GM23338 (cell line): ENCODE data around the gene PRAC1.
A peak's percentile ranks its signal among the peaks of the same experiment; 100 is the strongest.

ENCODE experiments used
- EZH2 ChIP-seq: fragments of 200-600 bp; sonication (generic); IDR thresholded peaks from one replicate; pipeline ENCODE4 v1.8.0; 2017; ENCODE audit warnings: antibody characterized with exemption, mild to moderate bottlenecking, low read depth; ENCODE audit not compliant: unreplicated experiment
- EZH2phosphoT487 ChIP-seq: fragments of 200-600 bp; sonication (generic); IDR thresholded peaks from one replicate; pipeline ENCODE4 v1.8.1; 2018; ENCODE audit warnings: antibody characterized with exemption; ENCODE audit not compliant: unreplicated experiment
- JUNB ChIP-seq: IDR thresholded peaks from one replicate; pipeline ENCODE4 v1.6.1; 2016; ENCODE audit warnings: antibody characterized with exemption; ENCODE audit not compliant: unreplicated experiment
- POLR2AphosphoS5 ChIP-seq: IDR thresholded peaks from 2 replicates; pipeline ENCODE4 v1.6.1; 2016; ENCODE audit warnings: antibody characterized with exemption, low read depth
- STAT1 ChIP-seq: IDR thresholded peaks from one replicate; pipeline ENCODE4 v1.6.1; 2016; ENCODE audit warnings: antibody characterized with exemption; ENCODE audit not compliant: unreplicated experiment
- ZNF114 ChIP-seq: fragments of 250-450 bp; sonication (Bioruptor Pico); IDR thresholded peaks from 2 replicates; pipeline ENCODE4 v1.5.0; 2020; ENCODE audit warnings: mild to moderate bottlenecking, moderate library complexity
- TF ChIP-seq, protein P1 (sequence below), 2 experiments: fragments of 200-600 bp in 1 of 2; sonication (generic) in 1 of 2; conservative IDR thresholded peaks; 2 replicates each; pipeline versions ENCODE4 v1.5.1 to v1.6.1; 2016 to 2017; ENCODE audit warnings: antibody characterized with exemption in 2 of 2, low read depth in 2 of 2, mild to moderate bottlenecking in 2 of 2, moderate library complexity in 1 of 2
- TF ChIP-seq, protein P2 (sequence below): IDR thresholded peaks from one replicate; pipeline ENCODE4 v1.6.1; 2018; ENCODE audit warnings: antibody characterized with exemption; ENCODE audit not compliant: unreplicated experiment

DNA sequence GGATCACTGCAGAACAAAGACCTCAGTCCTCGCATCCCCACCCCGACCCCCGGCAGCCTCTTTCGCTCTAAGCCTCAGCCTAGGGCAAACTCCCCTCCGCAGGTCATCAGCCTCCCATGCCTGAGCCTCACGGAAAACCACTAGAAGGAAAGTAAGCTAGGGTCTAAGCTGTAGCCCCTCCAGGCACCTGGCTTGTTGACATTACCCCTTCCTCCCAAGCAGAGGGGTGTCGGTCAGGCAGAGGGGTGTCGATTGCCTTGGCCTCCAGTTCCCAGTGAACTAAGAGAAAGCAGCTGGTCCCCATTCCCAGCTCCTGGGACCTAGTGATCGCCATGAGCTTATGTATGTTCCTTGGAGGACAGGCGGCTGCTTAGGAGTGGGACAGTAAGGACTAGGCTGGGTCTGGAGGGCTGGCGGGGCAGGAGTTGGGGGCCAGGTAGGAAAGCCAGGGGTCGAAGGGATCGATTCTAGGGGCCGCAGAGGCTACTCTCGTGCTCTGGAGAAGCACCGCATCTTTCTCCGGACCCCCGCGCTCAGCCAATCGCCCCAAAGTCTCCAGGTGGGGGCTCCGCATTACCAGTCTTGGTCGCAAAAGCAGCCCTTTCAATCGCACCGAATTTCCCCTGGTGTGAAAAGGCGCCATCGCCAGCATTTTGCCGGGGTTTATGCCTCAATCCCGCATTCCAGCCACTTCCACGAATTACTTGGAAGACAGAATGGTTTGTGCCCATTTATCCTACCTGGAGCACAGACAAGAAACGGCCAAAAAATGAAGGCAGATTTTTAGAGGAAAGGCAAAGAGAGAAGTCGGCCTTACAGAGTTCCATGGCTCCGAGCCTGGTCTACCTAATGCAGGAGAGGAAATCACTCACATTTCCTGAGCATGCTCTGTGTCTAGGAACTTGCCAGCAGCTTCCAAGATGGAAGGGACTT is 27.6 kb upstream of the PRAC1 start:
- TF ChIP-seq, protein P1, sequence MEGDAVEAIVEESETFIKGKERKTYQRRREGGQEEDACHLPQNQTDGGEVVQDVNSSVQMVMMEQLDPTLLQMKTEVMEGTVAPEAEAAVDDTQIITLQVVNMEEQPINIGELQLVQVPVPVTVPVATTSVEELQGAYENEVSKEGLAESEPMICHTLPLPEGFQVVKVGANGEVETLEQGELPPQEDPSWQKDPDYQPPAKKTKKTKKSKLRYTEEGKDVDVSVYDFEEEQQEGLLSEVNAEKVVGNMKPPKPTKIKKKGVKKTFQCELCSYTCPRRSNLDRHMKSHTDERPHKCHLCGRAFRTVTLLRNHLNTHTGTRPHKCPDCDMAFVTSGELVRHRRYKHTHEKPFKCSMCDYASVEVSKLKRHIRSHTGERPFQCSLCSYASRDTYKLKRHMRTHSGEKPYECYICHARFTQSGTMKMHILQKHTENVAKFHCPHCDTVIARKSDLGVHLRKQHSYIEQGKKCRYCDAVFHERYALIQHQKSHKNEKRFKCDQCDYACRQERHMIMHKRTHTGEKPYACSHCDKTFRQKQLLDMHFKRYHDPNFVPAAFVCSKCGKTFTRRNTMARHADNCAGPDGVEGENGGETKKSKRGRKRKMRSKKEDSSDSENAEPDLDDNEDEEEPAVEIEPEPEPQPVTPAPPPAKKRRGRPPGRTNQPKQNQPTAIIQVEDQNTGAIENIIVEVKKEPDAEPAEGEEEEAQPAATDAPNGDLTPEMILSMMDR (conservative IDR thresholded peaks at IDR 0.05; ENCODE audit: low read depth in 2 of 2), result no peak
- TF ChIP-seq POLR2AphosphoS5 (no peak), EZH2 (peak; percentile 98), EZH2phosphoT487 (peak; percentile 11), ZNF114 (CRISPR knock-in tag) (no peak), STAT1 (no peak), JUNB (no peak)
- TF ChIP-seq, protein P2, sequence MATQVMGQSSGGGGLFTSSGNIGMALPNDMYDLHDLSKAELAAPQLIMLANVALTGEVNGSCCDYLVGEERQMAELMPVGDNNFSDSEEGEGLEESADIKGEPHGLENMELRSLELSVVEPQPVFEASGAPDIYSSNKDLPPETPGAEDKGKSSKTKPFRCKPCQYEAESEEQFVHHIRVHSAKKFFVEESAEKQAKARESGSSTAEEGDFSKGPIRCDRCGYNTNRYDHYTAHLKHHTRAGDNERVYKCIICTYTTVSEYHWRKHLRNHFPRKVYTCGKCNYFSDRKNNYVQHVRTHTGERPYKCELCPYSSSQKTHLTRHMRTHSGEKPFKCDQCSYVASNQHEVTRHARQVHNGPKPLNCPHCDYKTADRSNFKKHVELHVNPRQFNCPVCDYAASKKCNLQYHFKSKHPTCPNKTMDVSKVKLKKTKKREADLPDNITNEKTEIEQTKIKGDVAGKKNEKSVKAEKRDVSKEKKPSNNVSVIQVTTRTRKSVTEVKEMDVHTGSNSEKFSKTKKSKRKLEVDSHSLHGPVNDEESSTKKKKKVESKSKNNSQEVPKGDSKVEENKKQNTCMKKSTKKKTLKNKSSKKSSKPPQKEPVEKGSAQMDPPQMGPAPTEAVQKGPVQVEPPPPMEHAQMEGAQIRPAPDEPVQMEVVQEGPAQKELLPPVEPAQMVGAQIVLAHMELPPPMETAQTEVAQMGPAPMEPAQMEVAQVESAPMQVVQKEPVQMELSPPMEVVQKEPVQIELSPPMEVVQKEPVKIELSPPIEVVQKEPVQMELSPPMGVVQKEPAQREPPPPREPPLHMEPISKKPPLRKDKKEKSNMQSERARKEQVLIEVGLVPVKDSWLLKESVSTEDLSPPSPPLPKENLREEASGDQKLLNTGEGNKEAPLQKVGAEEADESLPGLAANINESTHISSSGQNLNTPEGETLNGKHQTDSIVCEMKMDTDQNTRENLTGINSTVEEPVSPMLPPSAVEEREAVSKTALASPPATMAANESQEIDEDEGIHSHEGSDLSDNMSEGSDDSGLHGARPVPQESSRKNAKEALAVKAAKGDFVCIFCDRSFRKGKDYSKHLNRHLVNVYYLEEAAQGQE, result no peak
